ENCODE measurements around the gene DTL.
"Not testable (repeated sequence)": the region's sequence is repeated elsewhere in the genome, so short reads cannot be mapped to it uniquely, and the experiment has no call there.

DTL gene, protein sequence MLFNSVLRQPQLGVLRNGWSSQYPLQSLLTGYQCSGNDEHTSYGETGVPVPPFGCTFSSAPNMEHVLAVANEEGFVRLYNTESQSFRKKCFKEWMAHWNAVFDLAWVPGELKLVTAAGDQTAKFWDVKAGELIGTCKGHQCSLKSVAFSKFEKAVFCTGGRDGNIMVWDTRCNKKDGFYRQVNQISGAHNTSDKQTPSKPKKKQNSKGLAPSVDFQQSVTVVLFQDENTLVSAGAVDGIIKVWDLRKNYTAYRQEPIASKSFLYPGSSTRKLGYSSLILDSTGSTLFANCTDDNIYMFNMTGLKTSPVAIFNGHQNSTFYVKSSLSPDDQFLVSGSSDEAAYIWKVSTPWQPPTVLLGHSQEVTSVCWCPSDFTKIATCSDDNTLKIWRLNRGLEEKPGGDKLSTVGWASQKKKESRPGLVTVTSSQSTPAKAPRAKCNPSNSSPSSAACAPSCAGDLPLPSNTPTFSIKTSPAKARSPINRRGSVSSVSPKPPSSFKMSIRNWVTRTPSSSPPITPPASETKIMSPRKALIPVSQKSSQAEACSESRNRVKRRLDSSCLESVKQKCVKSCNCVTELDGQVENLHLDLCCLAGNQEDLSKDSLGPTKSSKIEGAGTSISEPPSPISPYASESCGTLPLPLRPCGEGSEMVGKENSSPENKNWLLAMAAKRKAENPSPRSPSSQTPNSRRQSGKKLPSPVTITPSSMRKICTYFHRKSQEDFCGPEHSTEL

GRCh38 chr1:212035123-212035834 lies at the start of gene DTL, which contains the start of gene INTS7:
Gene DTL (plus strand): TSS chr1:212035748. CDS start chr1:212035891, 143 bp downstream.
Gene INTS7 (minus strand): TSS chr1:212035557. CDS start chr1:212035437, 120 bp downstream.
- TF ChIP-seq CTCF (conservative IDR thresholded peaks at IDR 0.05; ENCODE audit: control insufficient read depth, insufficient read depth, low read depth, low read length), result peak; percentile 79
- peak within 1 kb of the TSS; percentile 97 for H3K4me3 ChIP-seq (ENCODE audit: control insufficient read depth, low read depth, low read length)
- peak; percentile 99 for DNase-seq (ENCODE audit: low read depth)

- DNase-seq (ENCODE audit: low read depth), result no peak
- no peak overlapping the region for H3K4me3 ChIP-seq (ENCODE audit: control insufficient read depth, low read depth, low read length)
- TF ChIP-seq CTCF (conservative IDR thresholded peaks at IDR 0.05; ENCODE audit: control insufficient read depth, insufficient read depth, low read depth, low read length), result no peak
Measured at GRCh38 chr1:211986628-211987254, 48.8 kb upstream of the DTL start.

GRCh38 chr1:211991695-211992094 lies 43.9 kb upstream of the DTL start:
- no peak for TF ChIP-seq CTCF (conservative IDR thresholded peaks at IDR 0.05; ENCODE audit: control insufficient read depth, insufficient read depth, low read depth, low read length)
- no peak overlapping the region for H3K4me3 ChIP-seq (ENCODE audit: control insufficient read depth, low read depth, low read length)
- no peak for DNase-seq (ENCODE audit: low read depth)

DNA sequence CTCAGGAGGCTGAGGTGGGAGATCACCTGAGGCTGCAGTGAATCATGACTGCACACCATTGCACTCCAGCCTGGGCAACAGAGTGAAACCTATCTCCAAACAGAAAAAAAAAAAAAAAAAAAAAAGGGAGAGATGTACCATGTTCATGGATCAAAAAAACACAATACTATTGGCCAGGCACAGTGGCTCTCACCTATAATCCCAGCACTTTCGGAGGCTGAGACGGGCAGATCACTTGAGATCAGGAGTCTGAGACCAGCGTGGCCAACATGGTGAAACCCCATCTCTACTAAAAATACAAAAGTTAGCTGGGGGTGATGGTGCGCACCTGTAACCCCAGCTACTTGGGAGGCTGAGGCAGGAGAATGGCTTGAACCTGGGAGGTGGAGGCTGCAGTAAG lies 38.1 kb upstream of the DTL start:
- not testable (repeated sequence) for H3K4me3 ChIP-seq (ENCODE audit: control insufficient read depth, low read depth, low read length); DNase-seq (ENCODE audit: low read depth)

- no peak overlapping the region for H3K4me3 ChIP-seq (ENCODE audit: control insufficient read depth, low read depth, low read length)
- no peak for TF ChIP-seq CTCF (conservative IDR thresholded peaks at IDR 0.05; ENCODE audit: control insufficient read depth, insufficient read depth, low read depth, low read length)
- no peak for DNase-seq (ENCODE audit: low read depth)
Measured at GRCh38 chr1:212002536-212002935, 33.0 kb upstream of the DTL start.

DNA sequence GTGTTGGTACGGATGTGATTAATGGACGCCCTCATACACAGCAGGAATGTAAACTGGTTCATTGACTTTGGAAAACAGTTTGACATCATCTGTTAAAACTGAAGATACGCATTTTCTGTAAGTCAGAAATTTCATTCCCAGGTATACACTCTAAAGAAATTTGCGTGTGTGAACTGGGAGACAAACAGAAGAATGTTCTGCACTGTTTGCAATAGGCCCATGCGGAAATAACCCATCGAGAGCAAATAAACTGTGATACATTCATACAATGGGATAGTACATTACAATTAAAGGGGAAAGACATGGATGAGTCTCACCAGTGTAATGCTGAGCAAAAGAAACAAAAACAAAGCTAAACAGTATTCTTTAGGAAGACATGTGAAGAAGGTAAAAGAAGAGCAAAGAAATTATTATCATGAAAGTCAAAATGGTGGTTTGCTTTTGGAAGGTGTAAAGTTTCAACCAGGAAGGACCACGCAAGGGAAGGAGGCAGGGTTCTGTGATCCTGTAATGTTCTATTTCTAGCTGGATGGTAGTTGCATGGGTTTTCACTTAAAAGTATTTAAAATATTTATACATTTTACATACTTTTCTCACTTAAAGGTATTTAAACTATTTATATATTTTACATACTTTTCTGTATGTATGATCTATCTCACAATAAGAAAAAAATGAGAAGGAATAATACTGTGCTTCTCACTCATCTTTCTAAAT lies 30.5 kb upstream of the DTL start:
- no peak overlapping the region for H3K4me3 ChIP-seq (ENCODE audit: control insufficient read depth, low read depth, low read length)
- DNase-seq (ENCODE audit: low read depth), result no peak
- TF ChIP-seq CTCF (conservative IDR thresholded peaks at IDR 0.05; ENCODE audit: control insufficient read depth, insufficient read depth, low read depth, low read length), result no peak
